Neuronal stem cell (in vitro differentiated cells): ENCODE data around the gene IAH1.

ENCODE experiments used
- DNase-seq: peaks from one replicate; pipeline ENCODE4 v3.0.0-alpha.2; 2013; ENCODE audit warnings: low spot score
- H2AFZ ChIP-seq: one replicate; pipeline ENCODE4 v1.6.1; 2013; ENCODE audit warnings: mild to moderate bottlenecking, low read length, inconsistent platforms
- H2AK5ac ChIP-seq: 2 replicates; pipeline ENCODE4 v1.6.1; 2013; ENCODE audit warnings: low read depth, mild to moderate bottlenecking, inconsistent platforms, low read length, moderate library complexity, mixed read lengths
- H2BK120ac ChIP-seq: 2 replicates; pipeline ENCODE4 v1.6.1; 2013; ENCODE audit warnings: low read depth, mild to moderate bottlenecking, inconsistent platforms, low read length, moderate library complexity, mixed read lengths
- H2BK12ac ChIP-seq: one replicate; pipeline ENCODE4 v1.6.1; 2013; ENCODE audit warnings: low read length, inconsistent platforms
- H2BK15ac ChIP-seq: 2 replicates; pipeline ENCODE4 v1.6.1; 2013; ENCODE audit warnings: mild to moderate bottlenecking, low read length, inconsistent platforms, mixed read lengths
- H2BK5ac ChIP-seq: one replicate; pipeline ENCODE4 v1.6.1; 2013; ENCODE audit warnings: inconsistent platforms, mild to moderate bottlenecking, low read length, moderate library complexity
- H3K14ac ChIP-seq: one replicate; pipeline ENCODE4 v1.6.1; 2013; ENCODE audit warnings: low read length, inconsistent platforms
- H3K18ac ChIP-seq: 2 replicates; pipeline ENCODE4 v1.6.1; 2013; ENCODE audit warnings: low read length, inconsistent platforms
- H3K23ac ChIP-seq: 2 replicates; pipeline ENCODE4 v1.6.1; 2013; ENCODE audit warnings: low read depth, mild to moderate bottlenecking, mixed read lengths, low read length, inconsistent platforms; ENCODE audit not compliant: poor library complexity
- H3K27ac ChIP-seq: replicated peaks from 3 replicates; pipeline ENCODE4 v1.5.1; 2013; ENCODE audit warnings: low read length, inconsistent platforms
- H3K27me3 ChIP-seq, 3 experiments: 2 replicates each; pipeline ENCODE4 v1.6.1; 2013; ENCODE audit warnings: low read length in 3 of 3, mild to moderate bottlenecking in 2 of 3, inconsistent platforms in 1 of 3, low read depth in 1 of 3, mixed read lengths in 1 of 3, moderate library complexity in 1 of 3; ENCODE audit not compliant: control insufficient read depth in 3 of 3, insufficient read depth in 3 of 3
- H3K36me3 ChIP-seq, 2 donors: replicated peaks in 1 of 2; 2 replicates each; pipeline ENCODE4 v1.6.1; 2013; ENCODE audit warnings: low read length in 2 of 2; ENCODE audit not compliant: control insufficient read depth in 2 of 2, insufficient read depth in 2 of 2
- H3K4ac ChIP-seq: 2 replicates; pipeline ENCODE4 v1.6.1; 2013; ENCODE audit warnings: inconsistent platforms, mild to moderate bottlenecking, low read length, moderate library complexity
- H3K4me1 ChIP-seq, 2 donors: 1 replicate in 1 of 2; 2 replicates in 1 of 2; pipeline ENCODE4 v1.6.1; 2013; ENCODE audit warnings: low read length in 2 of 2, low read depth in 1 of 2; ENCODE audit not compliant: control insufficient read depth in 2 of 2, insufficient read depth in 1 of 2
- H3K4me2 ChIP-seq: one replicate; pipeline ENCODE4 v1.6.1; 2013; ENCODE audit warnings: mild to moderate bottlenecking, low read length, inconsistent platforms; ENCODE audit not compliant: insufficient read depth, poor library complexity, severe bottlenecking
- H3K4me3 ChIP-seq, 2 donors: 2 replicates each; pipeline ENCODE4 v1.5.1; 2013; ENCODE audit warnings: low read length in 2 of 2, mild to moderate bottlenecking in 2 of 2, inconsistent platforms in 1 of 2, moderate library complexity in 1 of 2
- H3K79me1 ChIP-seq: one replicate; pipeline ENCODE4 v1.6.1; 2013; ENCODE audit warnings: low read depth, mild to moderate bottlenecking, inconsistent platforms, low read length, moderate library complexity
- H3K9ac ChIP-seq: one replicate; pipeline ENCODE4 v1.6.1; 2013; ENCODE audit warnings: mild to moderate bottlenecking, low read depth, low read length, inconsistent platforms; ENCODE audit not compliant: poor library complexity
- H3K9me3 ChIP-seq, 2 donors: replicated peaks in 1 of 2; 2 replicates each; pipeline versions ENCODE3 to v1.6.1; 2013; ENCODE audit warnings: low read length in 2 of 2, mild to moderate bottlenecking in 2 of 2, inconsistent platforms in 1 of 2, low read depth in 1 of 2, mixed read lengths in 1 of 2, moderate library complexity in 1 of 2; ENCODE audit not compliant: control insufficient read depth in 2 of 2, insufficient read depth in 1 of 2
- H4K8ac ChIP-seq: one replicate; pipeline ENCODE4 v1.6.1; 2013; ENCODE audit warnings: low read depth, mild to moderate bottlenecking, inconsistent platforms, low read length, moderate library complexity
- H4K91ac ChIP-seq: one replicate; pipeline ENCODE4 v1.6.1; 2013; ENCODE audit warnings: low read length, low read depth, mild to moderate bottlenecking, inconsistent platforms; ENCODE audit not compliant: poor library complexity
- WGBS, 2 donors: extraction: QIAGEN DNeasy Blood & Tissue Kit; methylation state at CpG; one replicate each; pipeline ENCODE4 v1.1.7; 2013; ENCODE audit warnings: missing lambda C conversion rate in 2 of 2, mixed read lengths in 1 of 2; ENCODE audit not compliant: insufficient read length in 2 of 2, insufficient replicate concordance in 1 of 2; ENCODE audit errors: extremely low coverage in 2 of 2; 5-methylcytosine and 5-hydroxymethylcytosine counted together

The IAH1 gene

DNA sequence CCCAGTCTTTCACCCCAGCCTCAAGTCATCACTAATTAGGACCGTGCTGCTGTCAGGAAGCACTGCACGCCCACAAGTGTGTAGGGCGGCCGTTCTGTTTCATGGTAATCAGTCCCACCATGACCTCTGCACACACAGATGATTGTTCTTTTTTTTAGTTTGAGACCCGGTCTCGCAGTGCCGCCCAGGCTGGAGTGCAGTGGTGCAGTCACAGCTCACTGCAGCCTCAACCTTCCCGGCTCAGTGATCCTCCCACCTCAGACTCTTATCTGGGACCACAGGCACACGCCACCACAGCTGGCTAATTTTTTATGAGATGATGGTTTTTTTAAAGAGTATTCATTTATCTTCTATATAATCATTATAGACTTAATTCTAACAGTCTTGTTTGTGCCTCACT lies 1.8 kb upstream of the IAH1 start:
- H3K27ac ChIP-seq: no peak overlapping the region
- no peak overlapping the region for H3K4ac ChIP-seq
- no CpG with 5 or more reads among the region's 9 CpGs for WGBS, 2 donors
- H3K23ac ChIP-seq: no peak overlapping the region
- H3K4me1 ChIP-seq: no peaks in the 10 kb centered on the region
- no peak overlapping the region for H2BK5ac ChIP-seq
- no peak overlapping the region for H4K8ac ChIP-seq
- no peak overlapping the region for H2BK12ac ChIP-seq
- no peak overlapping the region for H3K14ac ChIP-seq
- no peak overlapping the region for H2AK5ac ChIP-seq
- no peak overlapping the region for H3K18ac ChIP-seq
- no peak for DNase-seq
- H3K36me3 ChIP-seq: peaks cover 21 to 64% of the 10 kb centered on the region in 2 donors
- no peaks in the 10 kb centered on the region for H3K27me3 ChIP-seq
- no peak overlapping the region for H2BK120ac ChIP-seq
- H2BK15ac ChIP-seq: no peak overlapping the region
- no peak overlapping the region for H3K4me2 ChIP-seq
- H4K91ac ChIP-seq: no peak overlapping the region
- H3K9ac ChIP-seq: no peak overlapping the region
- no peak overlapping the region for H3K4me3 ChIP-seq
- peaks cover 0 to 6% of the 10 kb centered on the region in 2 donors for H3K9me3 ChIP-seq
- H2AFZ ChIP-seq: no peak overlapping the region
- no peaks in the 10 kb centered on the region for H3K79me1 ChIP-seq

- Histone ChIP-seq H3K23ac (no peak overlapping the region), H2AFZ (no peak overlapping the region), H3K14ac (no peak overlapping the region), H4K91ac (no peak overlapping the region), H3K9me3 (peaks cover 0 to 6% of the 10 kb centered on the region in 2 donors), H2AK5ac (no peak overlapping the region), H3K18ac (peak overlapping the region; percentile 30), H2BK120ac (no peak overlapping the region), H3K4me1 (no peaks in the 10 kb centered on the region), H3K27me3 (no peaks in the 10 kb centered on the region), H3K4ac (no peak overlapping the region), H3K36me3 (peaks cover 16 to 55% of the 10 kb centered on the region in 2 donors), H3K4me2 (peak overlapping the region; percentile 21), H2BK5ac (no peak overlapping the region), H4K8ac (no peak overlapping the region), H3K79me1 (no peaks in the 10 kb centered on the region), H3K27ac (no peak overlapping the region), H3K4me3 (peak overlapping the region in 1 of 2 donors; percentile 82), H2BK15ac (no peak overlapping the region), H2BK12ac (no peak overlapping the region), H3K9ac (no peak overlapping the region)
- no peak for DNase-seq
- no CpG with 5 or more reads among the region's 24 CpGs for WGBS, 2 donors
These were observed 905 bp upstream of the IAH1 start for GRCh38 chr2:9473308-9473984.

GRCh38 chr2:9473985-9474360 lies 378 bp upstream of the IAH1 start:
- no peak overlapping the region for H2BK5ac ChIP-seq
- H4K91ac ChIP-seq: no peak overlapping the region
- H3K23ac ChIP-seq: no peak overlapping the region
- H3K18ac ChIP-seq: peak overlapping the region; percentile 30
- peak overlapping the region; percentile 61 for H3K9ac ChIP-seq
- H2BK120ac ChIP-seq: no peak overlapping the region
- H4K8ac ChIP-seq: no peak overlapping the region
- H2BK15ac ChIP-seq: no peak overlapping the region
- H3K4ac ChIP-seq: no peak overlapping the region
- no peaks in the 10 kb centered on the region for H3K27me3 ChIP-seq
- H3K4me2 ChIP-seq: peak overlapping the region; percentile 21
- H3K27ac ChIP-seq: no peak overlapping the region
- peaks cover 0 to 6% of the 10 kb centered on the region in 2 donors for H3K9me3 ChIP-seq
- no CpG with 5 or more reads among the region's 39 CpGs for WGBS, 2 donors
- no peak for DNase-seq
- H2AFZ ChIP-seq: no peak overlapping the region
- H3K79me1 ChIP-seq: no peaks in the 10 kb centered on the region
- no peak overlapping the region for H2BK12ac ChIP-seq
- H3K14ac ChIP-seq: no peak overlapping the region
- peaks cover 15 to 53% of the 10 kb centered on the region in 2 donors for H3K36me3 ChIP-seq
- H3K4me3 ChIP-seq: peak overlapping the region in 1 of 2 donors; percentile 82
- H3K4me1 ChIP-seq: peaks cover 0 to 4% of the 10 kb centered on the region in 2 donors
- H2AK5ac ChIP-seq: no peak overlapping the region

DNA sequence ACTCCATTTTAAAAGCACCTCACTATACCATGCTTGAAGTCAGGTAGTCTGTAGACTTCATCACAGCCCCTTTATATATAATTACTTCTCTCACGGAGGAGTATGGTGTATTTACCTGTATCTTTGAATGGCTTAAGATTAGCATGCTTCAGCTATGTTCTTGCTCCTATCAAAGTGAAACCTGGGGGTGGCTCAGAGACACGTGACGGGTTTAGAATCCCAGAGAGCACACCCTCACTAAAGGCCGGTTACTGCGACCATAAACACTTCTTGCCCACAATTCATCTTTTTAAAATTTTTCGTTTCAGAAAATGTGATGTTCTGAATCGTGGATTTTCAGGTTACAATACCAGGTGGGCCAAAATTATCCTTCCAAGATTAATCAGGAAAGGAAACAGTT lies 3.6 kb downstream of the IAH1 start:
- H3K27me3 ChIP-seq: no peaks in the 10 kb centered on the region
- H2BK120ac ChIP-seq: no peak overlapping the region
- no peak overlapping the region for H3K4me2 ChIP-seq
- H3K9ac ChIP-seq: no peak overlapping the region
- H3K36me3 ChIP-seq: peaks cover 5 to 43% of the 10 kb centered on the region in 2 donors
- no peak overlapping the region for H3K18ac ChIP-seq
- no peak overlapping the region for H3K4ac ChIP-seq
- no peak overlapping the region for H3K27ac ChIP-seq
- no peak for DNase-seq
- no peak overlapping the region for H2AK5ac ChIP-seq
- peaks cover 0 to 6% of the 10 kb centered on the region in 2 donors for H3K9me3 ChIP-seq
- H4K91ac ChIP-seq: no peak overlapping the region
- H3K4me3 ChIP-seq: no peak overlapping the region
- no peak overlapping the region for H3K23ac ChIP-seq
- H3K14ac ChIP-seq: no peak overlapping the region
- H2BK5ac ChIP-seq: no peak overlapping the region
- H3K4me1 ChIP-seq: peaks cover 0 to 4% of the 10 kb centered on the region in 2 donors
- no peak overlapping the region for H2BK12ac ChIP-seq
- no peak overlapping the region for H2BK15ac ChIP-seq
- no peak overlapping the region for H4K8ac ChIP-seq
- H2AFZ ChIP-seq: no peak overlapping the region
- H3K79me1 ChIP-seq: no peaks in the 10 kb centered on the region
- WGBS, 2 donors: no CpG with 5 or more reads among the region's 7 CpGs
